ENCODE data around the gene ESYT2. TPM values are rescaled to one million over a fixed set of nuclear protein-coding genes. Genes with fewer than 3 reads are reported as not detected.

Gene ESYT2
- total and polyA plus RNA-seq, 9 of the 15 experiments (the other 6 are each of a cell fraction or from before 2014, with no cell fraction given): 5.8 to 86.9 (median 64.7) TPM

- no peak for TF ChIP-seq ARID4B (CRISPR knock-in tag; IDR thresholded peaks at IDR 0.05)
These were observed 68.4 kb downstream of the ESYT2 start (continued) for GRCh38 chr7:158760936-158761335.

DNA sequence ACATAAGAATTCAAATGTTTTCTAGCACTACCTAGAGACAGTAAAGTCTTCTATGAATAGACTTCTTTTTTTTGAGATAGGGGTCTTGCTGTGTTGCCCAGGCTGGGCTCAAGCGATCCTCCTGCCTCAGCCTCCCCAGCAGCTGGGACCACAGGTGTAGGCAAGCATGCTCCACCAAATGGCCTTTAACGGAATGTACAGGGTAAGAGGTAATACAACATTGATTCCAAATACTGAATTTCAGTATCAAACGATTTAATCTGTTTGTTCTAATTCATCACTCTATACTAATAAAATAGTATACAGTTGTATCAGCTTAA, 68.9 kb downstream of the ESYT2 start:
- H3K27me3 ChIP-seq (ENCODE audit: control insufficient read depth in 2 of 2, insufficient read depth in 2 of 2, low read length in 2 of 2): no peaks in the 10 kb centered on the region
- no peaks in the 10 kb centered on the region for H4K20me1 ChIP-seq (replicated peaks; ENCODE audit: control insufficient read depth, insufficient read depth, low read length)
- no peaks in the 10 kb centered on the region for H3K79me2 ChIP-seq (ENCODE audit: control insufficient read depth, insufficient read depth, low read length)
- 78% methylated on average over 3 of the region's 3 CpGs for WGBS (ENCODE audit: insufficient coverage, low coverage, missing lambda C conversion rate)
- DNase-seq (ENCODE audit: extremely low read depth in 1 of 4, low spot score in 3 of 4) (no peak), ATAC-seq (no peak), FAIRE-seq (no peak)
- no TSS peak for BruUV-seq (replicated peaks)
- peak; percentile 72 for TF ChIP-seq ZNF121 (CRISPR knock-in tag; conservative IDR thresholded peaks at IDR 0.05)
- TF ChIP-seq, protein P1, sequence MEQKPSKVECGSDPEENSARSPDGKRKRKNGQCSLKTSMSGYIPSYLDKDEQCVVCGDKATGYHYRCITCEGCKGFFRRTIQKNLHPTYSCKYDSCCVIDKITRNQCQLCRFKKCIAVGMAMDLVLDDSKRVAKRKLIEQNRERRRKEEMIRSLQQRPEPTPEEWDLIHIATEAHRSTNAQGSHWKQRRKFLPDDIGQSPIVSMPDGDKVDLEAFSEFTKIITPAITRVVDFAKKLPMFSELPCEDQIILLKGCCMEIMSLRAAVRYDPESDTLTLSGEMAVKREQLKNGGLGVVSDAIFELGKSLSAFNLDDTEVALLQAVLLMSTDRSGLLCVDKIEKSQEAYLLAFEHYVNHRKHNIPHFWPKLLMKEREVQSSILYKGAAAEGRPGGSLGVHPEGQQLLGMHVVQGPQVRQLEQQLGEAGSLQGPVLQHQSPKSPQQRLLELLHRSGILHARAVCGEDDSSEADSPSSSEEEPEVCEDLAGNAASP (IDR thresholded peaks at IDR 0.05): no peak
- no peak overlapping the region for H3K27ac ChIP-seq (ENCODE audit: extremely low read depth, low read depth, low read length)
- H3K36me3 ChIP-seq (ENCODE audit: control insufficient read depth, insufficient read depth, low read length): peaks cover 85% of the 10 kb centered on the region
- no peak overlapping the region for H3K9ac ChIP-seq (ENCODE audit: insufficient read depth in 1 of 2, low read depth in 2 of 2, low read length in 2 of 2)
- H3K9me3 ChIP-seq (replicated peaks; ENCODE audit: control insufficient read depth, insufficient read depth, low read depth, low read length): no peaks in the 10 kb centered on the region
- H2AFZ ChIP-seq (ENCODE audit: low read depth, low read length): no peak overlapping the region
- H3K4me1 ChIP-seq (replicated peaks in 1 of 2; ENCODE audit: control insufficient read depth in 2 of 2, insufficient read depth in 2 of 2, low read length in 2 of 2): no peaks in the 10 kb centered on the region
- H3K4me3 ChIP-seq: no peak overlapping the region
- no peak overlapping the region for H3K4me2 ChIP-seq (ENCODE audit: insufficient read depth, low read length)
- intact Hi-C loops (cut with micrococcal nuclease): no loop called here
- in situ Hi-C loops (cut with MboI): no loop called here
- H3K9me1 ChIP-seq (ENCODE audit: control insufficient read depth, insufficient read depth, low read length): no peaks in the 10 kb centered on the region
- CTCF ChIA-PET (ENCODE audit: low intra/inter-chr PET ratio): no interaction called here
- POLR2A ChIA-PET: no interaction called here

Data from K562 (cell line).